ENCODE data around the gene MAEA.

DNA sequence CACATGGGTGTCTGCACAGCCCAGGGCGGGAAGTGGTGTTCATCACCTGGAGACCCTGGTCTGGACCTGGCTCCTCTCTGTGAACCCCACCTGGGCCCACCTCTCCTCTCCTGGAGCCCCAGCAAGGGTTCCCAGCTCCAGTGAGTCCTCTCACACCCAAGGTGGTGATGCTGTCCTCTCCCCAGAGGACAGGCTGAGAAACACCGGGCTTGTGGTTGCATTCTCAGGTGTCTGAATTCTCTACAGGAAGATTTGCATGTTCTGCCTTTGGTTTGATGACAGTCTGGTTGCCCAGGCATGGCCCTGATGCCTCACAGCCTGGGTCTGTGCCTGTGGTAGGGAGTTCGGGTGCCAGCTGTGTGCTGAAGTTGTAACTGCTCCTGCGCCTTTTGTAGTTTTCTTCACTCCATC, 3.8 kb downstream of the MAEA start:
- TF ChIP-seq CTCF (conservative IDR thresholded peaks at IDR 0.05; ENCODE audit: low read depth in 2 of 2) (no peak), EZH2 (IDR thresholded peaks at IDR 0.05; ENCODE audit: low read depth, unreplicated experiment) (no peak), POLR2AphosphoS5 (IDR thresholded peaks at IDR 0.05; ENCODE audit: low read depth) (no peak), ZNF114 (CRISPR knock-in tag; IDR thresholded peaks at IDR 0.05) (no peak), EZH2phosphoT487 (IDR thresholded peaks at IDR 0.05; ENCODE audit: unreplicated experiment) (no peak), CREB1 (CRISPR knock-in tag; IDR thresholded peaks at IDR 0.05; ENCODE audit: low read depth) (no peak), ETS1 (IDR thresholded peaks at IDR 0.05) (no peak), ZNF331 (CRISPR knock-in tag; IDR thresholded peaks at IDR 0.05; ENCODE audit: low read depth) (no peak)
- TF ChIP-seq, protein P1, sequence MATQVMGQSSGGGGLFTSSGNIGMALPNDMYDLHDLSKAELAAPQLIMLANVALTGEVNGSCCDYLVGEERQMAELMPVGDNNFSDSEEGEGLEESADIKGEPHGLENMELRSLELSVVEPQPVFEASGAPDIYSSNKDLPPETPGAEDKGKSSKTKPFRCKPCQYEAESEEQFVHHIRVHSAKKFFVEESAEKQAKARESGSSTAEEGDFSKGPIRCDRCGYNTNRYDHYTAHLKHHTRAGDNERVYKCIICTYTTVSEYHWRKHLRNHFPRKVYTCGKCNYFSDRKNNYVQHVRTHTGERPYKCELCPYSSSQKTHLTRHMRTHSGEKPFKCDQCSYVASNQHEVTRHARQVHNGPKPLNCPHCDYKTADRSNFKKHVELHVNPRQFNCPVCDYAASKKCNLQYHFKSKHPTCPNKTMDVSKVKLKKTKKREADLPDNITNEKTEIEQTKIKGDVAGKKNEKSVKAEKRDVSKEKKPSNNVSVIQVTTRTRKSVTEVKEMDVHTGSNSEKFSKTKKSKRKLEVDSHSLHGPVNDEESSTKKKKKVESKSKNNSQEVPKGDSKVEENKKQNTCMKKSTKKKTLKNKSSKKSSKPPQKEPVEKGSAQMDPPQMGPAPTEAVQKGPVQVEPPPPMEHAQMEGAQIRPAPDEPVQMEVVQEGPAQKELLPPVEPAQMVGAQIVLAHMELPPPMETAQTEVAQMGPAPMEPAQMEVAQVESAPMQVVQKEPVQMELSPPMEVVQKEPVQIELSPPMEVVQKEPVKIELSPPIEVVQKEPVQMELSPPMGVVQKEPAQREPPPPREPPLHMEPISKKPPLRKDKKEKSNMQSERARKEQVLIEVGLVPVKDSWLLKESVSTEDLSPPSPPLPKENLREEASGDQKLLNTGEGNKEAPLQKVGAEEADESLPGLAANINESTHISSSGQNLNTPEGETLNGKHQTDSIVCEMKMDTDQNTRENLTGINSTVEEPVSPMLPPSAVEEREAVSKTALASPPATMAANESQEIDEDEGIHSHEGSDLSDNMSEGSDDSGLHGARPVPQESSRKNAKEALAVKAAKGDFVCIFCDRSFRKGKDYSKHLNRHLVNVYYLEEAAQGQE (IDR thresholded peaks at IDR 0.05; ENCODE audit: unreplicated experiment), result no peak
- TF ChIP-seq, protein P2, sequence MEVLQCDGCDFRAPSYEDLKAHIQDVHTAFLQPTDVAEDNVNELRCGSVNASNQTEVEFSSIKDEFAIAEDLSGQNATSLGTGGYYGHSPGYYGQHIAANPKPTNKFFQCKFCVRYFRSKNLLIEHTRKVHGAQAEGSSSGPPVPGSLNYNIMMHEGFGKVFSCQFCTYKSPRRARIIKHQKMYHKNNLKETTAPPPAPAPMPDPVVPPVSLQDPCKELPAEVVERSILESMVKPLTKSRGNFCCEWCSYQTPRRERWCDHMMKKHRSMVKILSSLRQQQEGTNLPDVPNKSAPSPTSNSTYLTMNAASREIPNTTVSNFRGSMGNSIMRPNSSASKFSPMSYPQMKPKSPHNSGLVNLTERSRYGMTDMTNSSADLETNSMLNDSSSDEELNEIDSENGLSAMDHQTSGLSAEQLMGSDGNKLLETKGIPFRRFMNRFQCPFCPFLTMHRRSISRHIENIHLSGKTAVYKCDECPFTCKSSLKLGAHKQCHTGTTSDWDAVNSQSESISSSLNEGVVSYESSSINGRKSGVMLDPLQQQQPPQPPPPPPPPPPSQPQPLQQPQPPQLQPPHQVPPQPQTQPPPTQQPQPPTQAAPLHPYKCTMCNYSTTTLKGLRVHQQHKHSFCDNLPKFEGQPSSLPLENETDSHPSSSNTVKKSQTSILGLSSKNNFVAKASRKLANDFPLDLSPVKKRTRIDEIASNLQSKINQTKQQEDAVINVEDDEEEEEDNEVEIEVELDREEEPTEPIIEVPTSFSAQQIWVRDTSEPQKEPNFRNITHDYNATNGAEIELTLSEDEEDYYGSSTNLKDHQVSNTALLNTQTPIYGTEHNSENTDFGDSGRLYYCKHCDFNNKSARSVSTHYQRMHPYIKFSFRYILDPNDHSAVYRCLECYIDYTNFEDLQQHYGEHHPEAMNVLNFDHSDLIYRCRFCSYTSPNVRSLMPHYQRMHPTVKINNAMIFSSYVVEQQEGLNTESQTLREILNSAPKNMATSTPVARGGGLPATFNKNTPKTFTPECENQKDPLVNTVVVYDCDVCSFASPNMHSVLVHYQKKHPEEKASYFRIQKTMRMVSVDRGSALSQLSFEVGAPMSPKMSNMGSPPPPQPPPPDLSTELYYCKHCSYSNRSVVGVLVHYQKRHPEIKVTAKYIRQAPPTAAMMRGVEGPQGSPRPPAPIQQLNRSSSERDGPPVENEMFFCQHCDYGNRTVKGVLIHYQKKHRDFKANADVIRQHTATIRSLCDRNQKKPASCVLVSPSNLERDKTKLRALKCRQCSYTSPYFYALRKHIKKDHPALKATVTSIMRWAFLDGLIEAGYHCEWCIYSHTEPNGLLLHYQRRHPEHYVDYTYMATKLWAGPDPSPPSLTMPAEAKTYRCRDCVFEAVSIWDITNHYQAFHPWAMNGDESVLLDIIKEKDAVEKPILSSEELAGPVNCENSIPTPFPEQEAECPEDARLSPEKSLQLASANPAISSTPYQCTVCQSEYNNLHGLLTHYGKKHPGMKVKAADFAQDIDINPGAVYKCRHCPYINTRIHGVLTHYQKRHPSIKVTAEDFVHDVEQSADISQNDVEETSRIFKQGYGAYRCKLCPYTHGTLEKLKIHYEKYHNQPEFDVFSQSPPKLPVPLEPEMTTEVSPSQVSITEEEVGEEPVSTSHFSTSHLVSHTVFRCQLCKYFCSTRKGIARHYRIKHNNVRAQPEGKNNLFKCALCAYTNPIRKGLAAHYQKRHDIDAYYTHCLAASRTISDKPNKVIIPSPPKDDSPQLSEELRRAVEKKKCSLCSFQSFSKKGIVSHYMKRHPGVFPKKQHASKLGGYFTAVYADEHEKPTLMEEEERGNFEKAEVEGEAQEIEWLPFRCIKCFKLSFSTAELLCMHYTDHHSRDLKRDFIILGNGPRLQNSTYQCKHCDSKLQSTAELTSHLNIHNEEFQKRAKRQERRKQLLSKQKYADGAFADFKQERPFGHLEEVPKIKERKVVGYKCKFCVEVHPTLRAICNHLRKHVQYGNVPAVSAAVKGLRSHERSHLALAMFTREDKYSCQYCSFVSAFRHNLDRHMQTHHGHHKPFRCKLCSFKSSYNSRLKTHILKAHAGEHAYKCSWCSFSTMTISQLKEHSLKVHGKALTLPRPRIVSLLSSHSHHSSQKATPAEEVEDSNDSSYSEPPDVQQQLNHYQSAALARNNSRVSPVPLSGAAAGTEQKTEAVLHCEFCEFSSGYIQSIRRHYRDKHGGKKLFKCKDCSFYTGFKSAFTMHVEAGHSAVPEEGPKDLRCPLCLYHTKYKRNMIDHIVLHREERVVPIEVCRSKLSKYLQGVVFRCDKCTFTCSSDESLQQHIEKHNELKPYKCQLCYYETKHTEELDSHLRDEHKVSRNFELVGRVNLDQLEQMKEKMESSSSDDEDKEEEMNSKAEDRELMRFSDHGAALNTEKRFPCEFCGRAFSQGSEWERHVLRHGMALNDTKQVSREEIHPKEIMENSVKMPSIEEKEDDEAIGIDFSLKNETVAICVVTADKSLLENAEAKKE (CRISPR knock-in tag; IDR thresholded peaks at IDR 0.05), result no peak
